T1000 (cell line): Measurements from ENCODE around the gene SLC44A1.
"Not testable (repeated sequence)": the region's sequence is repeated elsewhere in the genome, so short reads cannot be mapped to it uniquely, and the experiment has no call there.

Experiments
- DNase-seq: peaks from one replicate; lab custom pipeline; 2025; ENCODE audit warnings: mixed read lengths; lab: John Stamatoyannopoulos, UW

Gene SLC44A1

GRCh38 chr9:105242557-105242956, 1.9 kb upstream of the SLC44A1 start:
- DNase-seq = no peak

GRCh38 chr9:105243015-105243686, 1.3 kb upstream of the SLC44A1 start:
- peak; percentile 4 for DNase-seq

GRCh38 chr9:105244734-105245028, 230 bp downstream of the SLC44A1 start:
- DNase-seq = no peak

- DNase-seq = no peak
Measured at GRCh38 chr9:105245029-105245890, 809 bp downstream of the SLC44A1 start.

GRCh38 chr9:105245891-105246161, 1.4 kb downstream of the SLC44A1 start:
- no peak for DNase-seq

GRCh38 chr9:105246656-105247173, 2.3 kb downstream of the SLC44A1 start:
- no peak for DNase-seq

- no peak for DNase-seq
Measured at GRCh38 chr9:105248691-105249090, 4.2 kb downstream of the SLC44A1 start.

- no peak for DNase-seq
Measured at GRCh38 chr9:105251133-105251532, 6.7 kb downstream of the SLC44A1 start.

- DNase-seq = no peak
Measured at GRCh38 chr9:105251733-105252404, 7.4 kb downstream of the SLC44A1 start.

- no peak for DNase-seq
Measured at GRCh38 chr9:105252405-105252756, 7.9 kb downstream of the SLC44A1 start.

GRCh38 chr9:105254226-105254625, 9.8 kb downstream of the SLC44A1 start:
- DNase-seq = no peak

GRCh38 chr9:105255421-105255820, 11.0 kb downstream of the SLC44A1 start:
- no peak for DNase-seq

- DNase-seq = not testable (repeated sequence)
Measured at GRCh38 chr9:105256569-105256968, 12.1 kb downstream of the SLC44A1 start.

- DNase-seq = no peak
Measured at GRCh38 chr9:105257809-105258208, 13.4 kb downstream of the SLC44A1 start.

- DNase-seq = no peak
Measured at GRCh38 chr9:105258225-105258737, 13.8 kb downstream of the SLC44A1 start.

- no peak for DNase-seq
Measured at GRCh38 chr9:105259274-105259673, 14.8 kb downstream of the SLC44A1 start.

GRCh38 chr9:105259731-105260612, 15.5 kb downstream of the SLC44A1 start:
- DNase-seq = no peak

- DNase-seq = no peak
Measured at GRCh38 chr9:105262497-105262896, 18.0 kb downstream of the SLC44A1 start.

GRCh38 chr9:105264380-105264779, 19.9 kb downstream of the SLC44A1 start:
- no peak for DNase-seq

GRCh38 chr9:105268254-105268653, 23.8 kb downstream of the SLC44A1 start:
- not testable (repeated sequence) for DNase-seq

GRCh38 chr9:105269593-105269992, 25.1 kb downstream of the SLC44A1 start:
- DNase-seq = no peak

GRCh38 chr9:105270711-105271110, 26.3 kb downstream of the SLC44A1 start:
- no peak for DNase-seq
